Neural cell (in vitro differentiated cells): Measurements from ENCODE around the gene ACSL6. TPM values are rescaled to one million over a fixed set of nuclear protein-coding genes. Genes with fewer than 3 reads are reported as not detected.

Experiments
- H2AFZ ChIP-seq: fragments of 200-600, 300-800 bp; sonication (generic), shearing (Covaris generic); 2 replicates; pipeline ENCODE4 v1.6.0; 2014; ENCODE audit warnings: low read depth, mild to moderate bottlenecking, antibody characterized with exemption, low read length, moderate library complexity
- H3F3A ChIP-seq: fragments of 200-600 bp; shearing (Covaris generic); 2 replicates; pipeline ENCODE4 v1.6.1; 2016; ENCODE audit warnings: mild to moderate bottlenecking, moderate library complexity, mixed read lengths, antibody characterized with exemption, low read length; ENCODE audit not compliant: insufficient read depth, poor library complexity, severe bottlenecking
- H3K27ac ChIP-seq: fragments of 200-600, 300-800 bp; sonication (generic), shearing (Covaris generic); 2 replicates; pipeline ENCODE4 v1.5.1; 2014; ENCODE audit warnings: mild to moderate bottlenecking, low read length, moderate library complexity
- H3K27me3 ChIP-seq: fragments of 300-800, 200-600 bp; sonication (generic), shearing (Covaris generic); 2 replicates; pipeline ENCODE4 v1.6.0; 2014; ENCODE audit warnings: mild to moderate bottlenecking, low read depth, low read length, moderate library complexity; ENCODE audit not compliant: insufficient read depth
- H3K36me3 ChIP-seq: fragments of 300-800, 200-600 bp; sonication (generic), shearing (Covaris generic); 2 replicates; pipeline ENCODE4 v1.5.1; 2014; ENCODE audit warnings: mild to moderate bottlenecking, antibody characterized with exemption, low read length, moderate library complexity; ENCODE audit not compliant: insufficient read depth
- H3K4me2 ChIP-seq: fragments of 300-800, 200-600 bp; sonication (generic), shearing (Covaris generic); 2 replicates; pipeline ENCODE4 v1.6.0; 2014; ENCODE audit warnings: mild to moderate bottlenecking, low read length
- H3K4me3 ChIP-seq: fragments of 300-800, 200-600 bp; sonication (generic), shearing (Covaris generic); 2 replicates; pipeline ENCODE4 v1.5.1; 2014; ENCODE audit warnings: mild to moderate bottlenecking, low read length, moderate library complexity
- H3K79me2 ChIP-seq: fragments of 200-600 bp; shearing (Covaris generic); replicated peaks from 2 replicates; pipeline ENCODE4 v1.6.0; 2014; ENCODE audit warnings: mild to moderate bottlenecking, low read length, moderate library complexity; ENCODE audit not compliant: insufficient read depth
- H3K9ac ChIP-seq: fragments of 300-800, 200-600 bp; sonication (generic), shearing (Covaris generic); 2 replicates; pipeline ENCODE4 v1.6.1; 2016; ENCODE audit warnings: mild to moderate bottlenecking, low read length, mixed read lengths
- H3K9me2 ChIP-seq: fragments of 200-600 bp; shearing (Covaris generic); 2 replicates; pipeline ENCODE4 v1.6.1; 2016; ENCODE audit warnings: mild to moderate bottlenecking, low read length, mixed read lengths; ENCODE audit not compliant: insufficient read depth
- H3K9me3 ChIP-seq: fragments of 200-600, 300-800 bp; sonication (generic), shearing (Covaris generic); 2 replicates; pipeline ENCODE4 v1.6.1; 2016; ENCODE audit warnings: mild to moderate bottlenecking, mixed run types, low read length, moderate library complexity, mixed read lengths
- H4K20me1 ChIP-seq: fragments of 200-600 bp; shearing (Covaris generic); 2 replicates; pipeline ENCODE4 v1.6.1; 2016; ENCODE audit warnings: mild to moderate bottlenecking, mixed run types; ENCODE audit not compliant: insufficient read depth
- CTCF ChIP-seq: fragments of 450-650 bp; IDR thresholded peaks from 2 replicates; pipeline ENCODE4 v1.5.1; 2014; ENCODE audit warnings: antibody characterized with exemption, mild to moderate bottlenecking, moderate library complexity; ENCODE audit not compliant: poor library complexity, severe bottlenecking
- EP300 ChIP-seq: fragments of 450-650 bp; conservative IDR thresholded peaks from 2 replicates; pipeline ENCODE4 v1.6.1; 2014; ENCODE audit warnings: antibody characterized with exemption, mild to moderate bottlenecking, moderate library complexity; ENCODE audit not compliant: poor library complexity, severe bottlenecking
- EZH2 ChIP-seq: fragments of 200-600, 300-800 bp; shearing (Covaris generic), sonication (generic); IDR thresholded peaks from 2 replicates; pipeline ENCODE4 v1.6.1; 2014; ENCODE audit warnings: antibody characterized with exemption, low read length, borderline replicate concordance, mild to moderate bottlenecking; ENCODE audit not compliant: insufficient read depth, poor library complexity, severe bottlenecking
- MXI1 ChIP-seq: fragments of 450-650 bp; conservative IDR thresholded peaks from 2 replicates; pipeline ENCODE4 v1.6.1; 2014; ENCODE audit warnings: antibody characterized with exemption, mild to moderate bottlenecking; ENCODE audit not compliant: poor library complexity, severe bottlenecking
- POLR2AphosphoS5 ChIP-seq: IDR thresholded peaks from 2 replicates; pipeline ENCODE4 v1.6.1; 2012
- RAD21 ChIP-seq: fragments of 450-650 bp; conservative IDR thresholded peaks from 2 replicates; pipeline ENCODE4 v1.6.1; 2014; ENCODE audit warnings: antibody characterized with exemption, mild to moderate bottlenecking, moderate library complexity
- REST ChIP-seq: IDR thresholded peaks from 2 replicates; pipeline ENCODE4 v1.6.1; 2012; ENCODE audit warnings: borderline replicate concordance
- SMC3 ChIP-seq: fragments of 450-650 bp; conservative IDR thresholded peaks from 2 replicates; pipeline ENCODE4 v1.6.1; 2014; ENCODE audit warnings: antibody characterized with exemption, mild to moderate bottlenecking, moderate library complexity; ENCODE audit not compliant: poor library complexity
- TAF1 ChIP-seq: IDR thresholded peaks from 2 replicates; pipeline ENCODE4 v1.6.1; 2012; ENCODE audit warnings: low read depth
- polyA plus RNA-seq: library from polyadenylated mRNA; depleted of rRNA; stranded (reverse); fragments of >200 nt; gene quantifications from 2 replicates; pipeline ENCODE4 v1.2.3, GENCODE V29; 2014

ACSL6 gene
- polyA plus RNA-seq, 1 donor from 2014 or later = 30.5 TPM

GRCh38 chr5:132037353-132037752 is 25.9 kb upstream of the ACSL6 start:
- H2AFZ ChIP-seq = no peak overlapping the region
- TF ChIP-seq EP300 (no peak), POLR2AphosphoS5 (no peak), RAD21 (no peak), MXI1 (no peak), SMC3 (no peak), TAF1 (no peak), CTCF (no peak), REST (no peak)
- no peaks in the 10 kb centered on the region for H3K9me3 ChIP-seq
- H4K20me1 ChIP-seq = no peaks in the 10 kb centered on the region
- no peaks in the 10 kb centered on the region for H3K36me3 ChIP-seq
- no peak overlapping the region for H3K9ac ChIP-seq
- H3K27me3 ChIP-seq = no peaks in the 10 kb centered on the region
- H3K27ac ChIP-seq = no peak overlapping the region
- no peaks in the 10 kb centered on the region for H3F3A ChIP-seq
- H3K4me2 ChIP-seq = no peak overlapping the region
- H3K79me2 ChIP-seq = no peaks in the 10 kb centered on the region
- no peak overlapping the region for H3K4me3 ChIP-seq
- no peaks in the 10 kb centered on the region for H3K9me2 ChIP-seq

DNA sequence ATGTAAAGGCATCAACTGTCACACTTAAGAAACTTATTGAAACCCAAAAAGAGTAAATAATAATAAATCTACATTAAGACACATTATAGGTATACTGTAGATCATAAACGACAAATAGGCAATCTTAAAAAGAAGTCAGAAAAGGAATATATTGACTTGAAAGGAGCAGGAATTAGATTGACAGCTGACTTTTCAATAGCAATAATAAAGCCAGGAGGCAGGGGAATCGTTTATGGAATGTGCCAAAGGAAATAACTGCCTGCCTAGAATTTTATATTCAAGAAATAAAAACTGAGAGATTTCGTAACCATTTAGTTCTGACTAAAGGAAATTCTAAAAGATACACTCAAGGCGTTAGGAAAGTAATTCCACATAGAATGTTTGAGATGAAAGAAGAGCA is 21.7 kb upstream of the ACSL6 start:
- Histone ChIP-seq H4K20me1 (no peaks in the 10 kb centered on the region), H3K4me2 (no peak overlapping the region), H3K9me3 (no peaks in the 10 kb centered on the region), H2AFZ (no peak overlapping the region), H3F3A (no peaks in the 10 kb centered on the region), H3K27me3 (no peaks in the 10 kb centered on the region), H3K36me3 (no peaks in the 10 kb centered on the region), H3K79me2 (no peaks in the 10 kb centered on the region), H3K27ac (no peak overlapping the region), H3K4me3 (no peak overlapping the region), H3K9ac (no peak overlapping the region), H3K9me2 (no peaks in the 10 kb centered on the region)
- TF ChIP-seq EZH2 (no peak), RAD21 (no peak), CTCF (no peak), REST (no peak), SMC3 (no peak), POLR2AphosphoS5 (no peak), EP300 (no peak), TAF1 (no peak), MXI1 (no peak)
